ENCODE results near the gene STEAP2.

- TF ChIP-seq ZNF232 (CRISPR knock-in tag; IDR thresholded peaks at IDR 0.05) (no peak), CTCF (IDR thresholded peaks at IDR 0.05) (no peak), MYBL2 (CRISPR knock-in tag; IDR thresholded peaks at IDR 0.05) (no peak), ATF1 (CRISPR knock-in tag; IDR thresholded peaks at IDR 0.05) (no peak)
Measured at GRCh38 chr7:90191648-90192047, 19.9 kb upstream of the STEAP2 start.
